Measurements from ENCODE around the gene C9orf43.
A peak's percentile ranks its signal among the peaks of the same experiment; 100 is the strongest.
"Not testable (repeated sequence)": the region's sequence is repeated elsewhere in the genome, so short reads cannot be mapped to it uniquely, and the experiment has no call there.

Gene C9orf43

GRCh38 chr9:113397203-113397631 is 13.3 kb upstream of the C9orf43 start:
- intact Hi-C loops (cut with DNase I; ENCODE audit: low total_unique reads), result no loop called here
- peaks cover 0 to 34% (median 17%) of the 10 kb centered on the region in 4 donors for H3K4me1 ChIP-seq
- no peak for TF ChIP-seq CTCF (IDR thresholded peaks at IDR 0.05)
- H3K27ac ChIP-seq, result no peak overlapping the region
- no peaks in the 10 kb centered on the region for H3K9me3 ChIP-seq
- DNase-seq, result no peak
- H3K36me3 ChIP-seq, result peaks cover 4 to 14% (median 4%) of the 10 kb centered on the region in 3 donors
- H3K4me3 ChIP-seq, result no peak overlapping the region
- no peaks in the 10 kb centered on the region for H3K27me3 ChIP-seq

GRCh38 chr9:113398796-113399195 is 11.8 kb upstream of the C9orf43 start:
- Histone ChIP-seq H3K4me1 (peaks cover 0 to 34% (median 17%) of the 10 kb centered on the region in 4 donors), H3K4me3 (no peak overlapping the region), H3K27ac (no peak overlapping the region), H3K9me3 (no peaks in the 10 kb centered on the region), H3K36me3 (no peaks in the 10 kb centered on the region), H3K27me3 (no peaks in the 10 kb centered on the region)
- TF ChIP-seq CTCF (IDR thresholded peaks at IDR 0.05), result no peak
- no peak for DNase-seq
- intact Hi-C loops (cut with DNase I; ENCODE audit: low total_unique reads), result no loop called here

GRCh38 chr9:113399646-113400200 is 10.8 kb upstream of the C9orf43 start:
- intact Hi-C loops (cut with DNase I; ENCODE audit: low total_unique reads), result loop anchor here (5.0 kb wide), 2 partner anchors 122 to 188 kb away; partner anchors contain the start of genes CDC26 and PRPF4
- no peak for DNase-seq
- TF ChIP-seq CTCF (IDR thresholded peaks at IDR 0.05), result no peak
- Histone ChIP-seq H3K36me3 (no peaks in the 10 kb centered on the region), H3K4me3 (no peak overlapping the region), H3K9me3 (no peaks in the 10 kb centered on the region), H3K4me1 (peaks cover 0 to 34% (median 17%) of the 10 kb centered on the region in 4 donors), H3K27me3 (no peaks in the 10 kb centered on the region), H3K27ac (no peak overlapping the region)

- Histone ChIP-seq H3K9me3 (no peaks in the 10 kb centered on the region), H3K36me3 (no peaks in the 10 kb centered on the region), H3K27me3 (no peaks in the 10 kb centered on the region), H3K27ac (peak within 1 kb of the TSS; percentile 72 to 78), H3K4me3 (peak within 1 kb of the TSS; percentile 66 to 82), H3K4me1 (peaks cover 0 to 34% (median 17%) of the 10 kb centered on the region in 4 donors)
- DNase-seq, result peak; percentile 98 to 100
- intact Hi-C loops (cut with DNase I; ENCODE audit: low total_unique reads), result loop anchor here (5.0 kb wide), 2 partner anchors 124 to 186 kb away; partner anchors contain the start of genes CDC26 and PRPF4
- TF ChIP-seq CTCF (IDR thresholded peaks at IDR 0.05), result peak; percentile 92 to 95
Measured at GRCh38 chr9:113401027-113401792, 9.3 kb upstream of the C9orf43 start, which contains the start of gene ALAD. Gene ALAD, minus strand, starts transcription at chr9:113401284. Its CDS starts 7,725 bp downstream, at chr9:113393559.

GRCh38 chr9:113403646-113404045 is 6.9 kb upstream of the C9orf43 start:
- H3K27me3 ChIP-seq, result no peaks in the 10 kb centered on the region
- no peak for TF ChIP-seq CTCF (IDR thresholded peaks at IDR 0.05)
- no peak overlapping the region for H3K27ac ChIP-seq
- intact Hi-C loops (cut with DNase I; ENCODE audit: low total_unique reads), result loop anchor here (5.0 kb wide), 2 partner anchors 126 to 184 kb away; partner anchors contain the start of genes CDC26 and PRPF4
- H3K9me3 ChIP-seq, result no peaks in the 10 kb centered on the region
- no peak overlapping the region for H3K4me3 ChIP-seq
- H3K36me3 ChIP-seq, result peaks cover 0 to 15% (median 13%) of the 10 kb centered on the region in 3 donors
- peaks cover 0 to 35% (median 19%) of the 10 kb centered on the region in 4 donors for H3K4me1 ChIP-seq
- DNase-seq, result no peak

- intact Hi-C loops (cut with DNase I; ENCODE audit: low total_unique reads), result loop anchor here (5.0 kb wide), 1 partner anchor 251 kb away; no protein-coding TSS in a partner anchor
- Histone ChIP-seq H3K36me3 (peaks cover 0 to 18% (median 17%) of the 10 kb centered on the region in 3 donors), H3K4me1 (peaks cover 0 to 26% (median 17%) of the 10 kb centered on the region in 4 donors)
- not testable (repeated sequence) for DNase-seq, H3K27me3 ChIP-seq, H3K4me3 ChIP-seq, H3K27ac ChIP-seq, H3K9me3 ChIP-seq
Measured at GRCh38 chr9:113406353-113406752, 4.2 kb upstream of the C9orf43 start.

Measured in tibial artery (tissue), 4 donors.